Motor neuron (in vitro differentiated cells): ENCODE data around the gene TFF2. TPM values are rescaled to one million over a fixed set of nuclear protein-coding genes. Genes with fewer than 3 reads are reported as not detected.
A peak's percentile ranks its signal among the peaks of the same experiment; 100 is the strongest.

Experiments used
- ATAC-seq, 8 experiments: fragments of 200-7000 bp; cut with Tn5 transposase; replicated peaks in 6 of 8; 2 replicates each; pipeline ENCODE4 v1.8.0; 2021; ENCODE audit warnings: mild to moderate bottlenecking in 8 of 8, moderate library complexity in 8 of 8
- H3K27ac ChIP-seq, 2 donors: fragments of 250-450 bp; sonication (Bioruptor Pico); 2 replicates each; pipeline ENCODE4 v1.9.0; 2021; ENCODE audit warnings: antibody characterized with exemption in 2 of 2, mild to moderate bottlenecking in 2 of 2, moderate library complexity in 1 of 2
- H3K4me1 ChIP-seq, 2 donors: fragments of 250-450 bp; sonication (Bioruptor Pico); replicated peaks in 1 of 2; 2 replicates each; pipeline ENCODE4 v1.6.1; 2021; ENCODE audit warnings: antibody characterized with exemption in 2 of 2, mild to moderate bottlenecking in 2 of 2, moderate library complexity in 1 of 2
- H3K4me3 ChIP-seq, 5 donors: fragments of 250-450 bp; sonication (Bioruptor Pico); 2 replicates each; pipeline ENCODE4 v1.9.0; 2021; ENCODE audit warnings: antibody characterized with exemption in 5 of 5, mild to moderate bottlenecking in 5 of 5, moderate library complexity in 4 of 5
- WGBS, 10 experiments: fragments of 450-650 bp; shearing (Covaris generic); methylation state at CpG; one replicate each; pipeline ENCODE4 v1.0.0; 2022; 5-methylcytosine and 5-hydroxymethylcytosine counted together
- in situ Hi-C, 9 experiments: fragments of 400-800 bp; cut with MboI; loops; one replicate each; pipeline ENCODE4 v1.15.0; 2021; ENCODE audit warnings: low sequenced_read_pairs in 9 of 9, low pct_unique_long_range_greater_than_20kb in 2 of 9; ENCODE audit not compliant: unreplicated experiment in 9 of 9
- total RNA-seq, 8 experiments: library from RNA; unstranded; fragments of 300-600 nt; gene quantifications; 2 replicates each; pipeline versions ENCODE4 v1.2.3 to v1.2.4, GENCODE V29; 2022

TFF2 gene
- total RNA-seq, 8 experiments from 2014 or later: not detected

DNA sequence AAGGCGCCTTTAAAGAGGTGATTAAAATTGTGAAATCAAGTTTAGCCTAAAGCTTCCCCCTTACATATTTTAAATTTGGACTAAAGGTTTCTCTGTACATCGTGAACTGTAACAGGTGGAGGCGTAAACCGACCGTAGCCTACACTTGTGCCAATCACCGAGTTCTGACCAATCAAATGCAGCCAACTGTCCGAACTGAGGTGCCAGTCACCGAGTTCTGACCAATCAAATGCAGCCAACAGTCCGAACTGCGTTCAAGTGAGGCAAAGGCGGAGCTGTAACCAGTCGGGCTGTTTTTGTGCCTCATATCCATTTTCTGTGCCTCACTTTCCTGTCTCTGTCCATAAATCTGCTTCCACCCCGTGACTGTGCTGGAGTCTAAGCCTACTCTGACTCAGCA is 8.1 kb upstream of the TFF2 start:
- in situ Hi-C loops: loop anchor here in 1 of 9 experiments (25.0 kb wide), 1 partner anchor 103 kb away; no protein-coding TSS in a partner anchor
- Histone ChIP-seq H3K27ac (no peak overlapping the region), H3K4me1 (no peaks in the 10 kb centered on the region), H3K4me3 (no peak overlapping the region)
- WGBS, 10 experiments: 30 to 94% (median 70%) methylated on average over 4 to 12 of the region's 13 CpGs
- no peak for ATAC-seq

DNA sequence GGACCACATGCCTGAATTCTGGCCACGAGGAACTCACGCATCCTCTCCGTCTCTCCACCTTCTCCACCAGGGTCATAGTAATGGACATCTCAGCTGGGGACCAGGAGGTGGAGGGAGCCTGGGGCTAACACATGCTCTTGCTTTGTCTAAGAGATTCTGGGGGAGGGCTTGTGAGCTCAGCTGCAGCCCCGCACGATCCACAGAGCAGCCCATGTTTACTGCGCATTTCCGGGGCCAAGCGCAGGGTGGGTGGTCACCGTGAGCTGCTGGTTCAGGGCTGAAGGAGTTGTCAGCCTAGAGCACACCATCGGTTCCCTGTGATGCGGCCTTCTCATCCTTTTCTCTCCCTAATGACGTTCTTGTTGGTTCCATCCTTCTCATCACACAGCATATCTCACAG is 7.5 kb upstream of the TFF2 start:
- Histone ChIP-seq H3K4me1 (no peaks in the 10 kb centered on the region), H3K27ac (no peak overlapping the region), H3K4me3 (no peak overlapping the region)
- ATAC-seq: no peak
- in situ Hi-C loops: loop anchor here in 1 of 9 experiments (25.0 kb wide), 1 partner anchor 104 kb away; no protein-coding TSS in a partner anchor
- 60 to 100% (median 100%) methylated on average over 1 to 4 of the region's 12 CpGs; no CpG with 5 or more reads in 4 of the 10 experiments for WGBS, 10 experiments

DNA sequence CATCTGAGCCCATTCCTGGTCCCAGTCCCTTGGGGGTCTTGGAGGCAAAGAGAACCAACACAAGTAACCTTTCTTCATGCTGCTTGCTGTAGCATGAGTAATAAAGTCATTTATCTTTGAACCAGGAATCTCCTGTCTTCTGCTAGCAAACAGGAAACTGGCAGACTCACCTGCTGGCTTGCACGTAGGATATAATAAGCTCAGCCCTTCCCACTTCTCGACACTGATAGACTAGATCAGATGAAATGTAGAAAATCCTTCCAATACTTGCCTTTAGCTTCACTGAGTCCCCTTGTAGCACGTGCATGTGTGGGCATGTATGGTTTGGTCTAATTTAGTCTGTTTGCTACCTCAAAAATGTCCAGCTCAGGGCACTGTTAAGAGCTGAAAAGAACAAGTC is 6.5 kb upstream of the TFF2 start:
- WGBS, 10 experiments: 0 to 100% (median 26%) methylated on average over 1 to 3 of the region's 3 CpGs; no CpG with 5 or more reads in 2 of the 10 experiments
- in situ Hi-C loops: loop anchor here in 1 of 9 experiments (25.0 kb wide), 1 partner anchor 105 kb away; no protein-coding TSS in a partner anchor
- no peak for ATAC-seq
- no peaks in the 10 kb centered on the region for H3K4me1 ChIP-seq
- no peak overlapping the region for H3K4me3 ChIP-seq
- H3K27ac ChIP-seq: no peak overlapping the region

DNA sequence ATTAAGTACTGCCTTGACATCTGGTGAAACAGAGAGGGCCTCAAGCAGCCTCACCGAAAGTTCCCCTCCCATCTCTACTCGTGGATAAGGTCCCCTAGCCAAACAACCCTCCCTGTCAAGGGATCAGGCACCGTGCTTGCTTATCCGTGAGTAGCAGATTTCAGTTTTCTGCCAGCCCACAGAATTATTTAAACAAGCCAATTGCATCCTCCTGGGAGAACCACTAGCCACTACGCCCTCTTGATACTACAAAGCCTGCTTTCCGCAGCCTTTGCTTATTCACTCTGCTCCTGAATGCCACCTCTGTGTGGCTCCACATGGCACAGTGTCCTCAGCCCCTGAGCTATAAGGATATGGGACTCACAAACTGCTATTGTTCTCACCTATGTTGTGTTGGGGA is 5.9 kb upstream of the TFF2 start:
- no peak for ATAC-seq
- in situ Hi-C loops: loop anchor here in 1 of 9 experiments (25.0 kb wide), 1 partner anchor 106 kb away; no protein-coding TSS in a partner anchor
- WGBS, 10 experiments: 0 to 100% (median 47%) methylated on average over 1 to 6 of the region's 6 CpGs; no CpG with 5 or more reads in 2 of the 10 experiments
- no peak overlapping the region for H3K4me3 ChIP-seq
- H3K27ac ChIP-seq: no peak overlapping the region
- H3K4me1 ChIP-seq: no peaks in the 10 kb centered on the region

DNA sequence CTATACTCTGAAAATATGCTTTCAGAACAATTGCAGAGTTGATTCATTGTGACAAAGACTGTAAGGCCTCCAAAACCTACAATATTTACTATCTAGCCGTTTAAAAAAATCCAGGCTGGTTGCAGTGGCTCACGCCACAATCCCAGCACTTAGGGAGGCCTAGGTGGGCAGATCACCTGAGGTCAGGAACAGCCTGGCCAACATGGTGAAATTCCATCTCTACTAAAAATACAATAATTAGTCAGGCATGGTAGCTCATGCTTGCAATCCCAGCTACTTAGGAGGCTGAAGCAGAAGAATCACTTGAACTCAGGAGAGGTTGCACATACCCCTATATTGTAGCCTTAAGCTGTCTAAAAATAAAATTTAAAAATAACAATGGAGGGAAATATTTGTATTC is 5.3 kb upstream of the TFF2 start:
- 14 to 100% (median 71%) methylated on average over 1 to 2 of the region's 2 CpGs; no CpG with 5 or more reads in 1 of the 10 experiments for WGBS, 10 experiments
- H3K4me1 ChIP-seq: peaks cover 0 to 4% of the 10 kb centered on the region in 2 donors

DNA sequence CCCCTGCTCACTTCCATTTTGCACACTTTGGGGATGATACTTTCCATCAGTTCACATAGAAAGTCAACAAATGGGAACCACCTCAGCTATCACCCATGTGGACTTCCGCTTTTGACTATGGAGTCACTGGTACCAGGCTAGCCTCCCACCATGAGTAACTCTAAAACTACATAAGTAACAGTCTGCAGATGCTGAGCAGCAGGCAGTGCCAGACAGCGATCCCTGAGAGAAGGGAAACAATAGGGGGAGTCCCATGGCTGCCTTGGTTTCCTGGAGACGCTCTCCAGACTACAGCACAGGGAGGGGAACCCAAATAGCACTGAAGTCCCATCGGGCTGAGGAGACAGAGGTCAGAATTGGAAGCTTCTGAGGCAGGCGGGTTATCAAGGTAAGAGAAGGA is 2.8 kb upstream of the TFF2 start:
- Histone ChIP-seq H3K4me1 (peaks cover 0 to 12% of the 10 kb centered on the region in 2 donors), H3K4me3 (no peak overlapping the region), H3K27ac (no peak overlapping the region)
- no peak for ATAC-seq
- WGBS, 10 experiments: 0 to 100% (median 76%) methylated on average over 1 to 2 of the region's 5 CpGs; no CpG with 5 or more reads in 4 of the 10 experiments
- in situ Hi-C loops: loop anchor here in 1 of 9 experiments (25.0 kb wide), 1 partner anchor 109 kb away; no protein-coding TSS in a partner anchor

More for the DNA sequence above, 5.3 kb upstream of the TFF2 start:
- H3K27ac ChIP-seq: no peak overlapping the region
- no peak for ATAC-seq
- H3K4me3 ChIP-seq: no peak overlapping the region
- in situ Hi-C loops: loop anchor here in 1 of 9 experiments (25.0 kb wide), 1 partner anchor 106 kb away; no protein-coding TSS in a partner anchor

DNA sequence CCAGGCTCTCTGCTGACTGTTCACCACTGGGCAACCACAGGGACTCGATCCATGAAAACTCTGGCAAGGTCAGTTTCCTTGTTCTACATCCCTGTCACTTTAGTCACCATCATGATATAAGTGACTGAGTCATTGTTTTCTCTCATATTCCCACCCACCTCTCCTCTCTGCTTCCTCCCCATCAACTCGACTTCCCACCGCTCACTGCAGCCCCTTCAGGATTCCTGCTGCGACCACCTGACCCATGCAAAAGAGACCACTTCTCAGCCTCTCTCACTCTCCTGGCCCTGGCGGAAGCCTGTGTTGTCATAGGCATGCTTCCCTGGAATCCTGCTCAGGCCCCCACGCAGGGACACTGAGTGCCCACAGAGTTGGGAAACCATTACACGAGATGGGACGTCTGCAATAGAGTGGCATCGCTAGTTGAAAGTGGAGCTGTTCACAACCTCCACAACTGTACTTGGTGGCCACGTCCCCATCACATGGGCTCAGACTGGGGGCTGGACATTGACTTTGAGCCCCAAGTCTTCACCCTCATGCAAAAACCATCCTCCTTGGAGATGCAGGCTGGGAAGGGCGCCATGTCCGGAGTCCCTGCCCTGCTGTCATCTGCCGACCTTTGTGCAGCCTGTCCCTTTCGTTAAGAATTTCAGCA is 1.8 kb upstream of the TFF2 start:
- ATAC-seq: peak in 3 of 8 experiments; percentile 27 to 43 (median 34)
- in situ Hi-C loops: loop anchor here in 1 of 9 experiments (25.0 kb wide), 1 partner anchor 110 kb away; no protein-coding TSS in a partner anchor
- 40 to 100% (median 76%) methylated on average over 1 to 8 of the region's 14 CpGs; no CpG with 5 or more reads in 2 of the 10 experiments for WGBS, 10 experiments
- H3K4me1 ChIP-seq: peaks cover 0 to 12% of the 10 kb centered on the region in 2 donors
- H3K27ac ChIP-seq: no peak overlapping the region
- no peak overlapping the region for H3K4me3 ChIP-seq

DNA sequence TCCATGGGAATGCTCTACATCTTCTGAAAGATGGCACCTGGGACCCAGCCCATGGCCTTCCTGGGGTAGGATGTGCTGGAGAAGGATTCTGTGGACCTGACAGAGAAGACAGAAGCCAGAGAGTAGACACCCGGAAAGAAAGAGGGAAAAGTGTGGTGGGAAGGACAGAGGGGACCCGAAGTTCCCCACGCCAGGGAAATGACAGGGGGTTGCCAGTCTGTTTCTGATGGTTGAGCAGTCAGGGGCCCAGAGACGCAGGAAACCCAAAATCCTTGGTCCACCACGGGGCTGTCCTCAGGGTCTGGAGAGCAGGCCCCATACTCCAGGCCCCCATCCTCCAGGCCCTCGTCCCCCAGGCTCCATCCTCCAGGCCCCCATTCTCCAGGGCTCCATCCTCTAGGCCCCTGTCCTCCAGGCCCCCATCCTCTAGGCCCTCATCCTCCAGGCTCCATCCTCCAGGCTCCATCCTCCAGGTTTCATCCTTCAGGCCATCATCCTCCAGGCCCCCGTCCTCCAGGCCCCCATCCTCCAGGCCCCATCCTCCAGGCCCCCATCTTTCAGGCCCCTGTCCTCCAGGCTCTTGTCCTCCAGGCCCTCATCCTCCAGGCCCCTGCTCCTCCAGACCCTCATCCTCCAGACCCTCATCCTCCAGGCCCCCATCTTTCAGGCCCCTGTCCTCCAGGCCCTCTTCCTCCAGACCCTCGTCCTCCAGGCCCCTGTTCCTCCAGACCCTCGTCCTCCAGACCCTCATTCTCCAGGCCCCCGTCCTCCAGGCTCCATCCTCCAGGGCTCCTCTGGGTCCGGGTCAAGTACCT is 1.0 kb upstream of the TFF2 start:
- no peak for ATAC-seq
- in situ Hi-C loops: loop anchor here in 1 of 9 experiments (25.0 kb wide), 1 partner anchor 110 kb away; no protein-coding TSS in a partner anchor
- H3K4me3 ChIP-seq: no peak overlapping the region
- peaks cover 0 to 12% of the 10 kb centered on the region in 2 donors for H3K4me1 ChIP-seq
- 13 to 85% (median 50%) methylated on average over 1 to 4 of the region's 11 CpGs; no CpG with 5 or more reads in 6 of the 10 experiments for WGBS, 10 experiments
- H3K27ac ChIP-seq: no peak overlapping the region

DNA sequence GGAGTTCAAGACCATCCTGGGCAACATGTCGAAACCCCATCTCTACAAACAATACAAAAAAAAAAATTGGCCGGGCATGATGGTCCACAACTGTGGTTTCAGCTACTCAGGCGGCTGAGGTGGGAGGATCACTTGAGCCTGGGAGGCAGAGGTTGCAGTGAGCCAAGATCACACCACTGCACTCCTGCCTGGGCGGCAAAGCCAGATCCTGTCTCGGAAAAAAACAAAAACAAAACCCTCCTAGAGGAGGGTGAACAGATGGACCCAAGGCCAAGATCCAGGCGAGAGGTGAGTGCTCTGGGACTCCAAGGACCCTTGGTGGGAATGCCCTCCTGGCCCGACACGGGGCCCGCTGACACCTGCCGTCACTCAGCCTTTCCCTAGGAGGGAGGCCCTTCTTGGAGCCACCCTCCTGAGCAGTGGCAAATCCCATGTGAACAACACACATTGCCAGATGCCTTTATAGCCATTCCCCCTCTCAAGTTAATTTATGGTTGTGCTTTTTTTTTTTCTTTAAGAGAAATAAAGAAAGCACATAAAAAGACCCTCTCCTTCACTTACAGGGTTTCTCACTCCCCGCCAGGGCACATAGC is 380 bp downstream of the TFF2 start:
- Histone ChIP-seq H3K4me1 (peaks cover 0 to 12% of the 10 kb centered on the region in 2 donors), H3K4me3 (no peak overlapping the region), H3K27ac (no peak overlapping the region)
- WGBS, 10 experiments: 47 to 100% (median 79%) methylated on average over 1 to 8 of the region's 11 CpGs; no CpG with 5 or more reads in 2 of the 10 experiments
- in situ Hi-C loops: loop anchor here in 1 of 9 experiments (25.0 kb wide), 1 partner anchor 112 kb away; no protein-coding TSS in a partner anchor
- peak in 3 of 8 experiments; percentile 15 to 24 (median 17) for ATAC-seq

DNA sequence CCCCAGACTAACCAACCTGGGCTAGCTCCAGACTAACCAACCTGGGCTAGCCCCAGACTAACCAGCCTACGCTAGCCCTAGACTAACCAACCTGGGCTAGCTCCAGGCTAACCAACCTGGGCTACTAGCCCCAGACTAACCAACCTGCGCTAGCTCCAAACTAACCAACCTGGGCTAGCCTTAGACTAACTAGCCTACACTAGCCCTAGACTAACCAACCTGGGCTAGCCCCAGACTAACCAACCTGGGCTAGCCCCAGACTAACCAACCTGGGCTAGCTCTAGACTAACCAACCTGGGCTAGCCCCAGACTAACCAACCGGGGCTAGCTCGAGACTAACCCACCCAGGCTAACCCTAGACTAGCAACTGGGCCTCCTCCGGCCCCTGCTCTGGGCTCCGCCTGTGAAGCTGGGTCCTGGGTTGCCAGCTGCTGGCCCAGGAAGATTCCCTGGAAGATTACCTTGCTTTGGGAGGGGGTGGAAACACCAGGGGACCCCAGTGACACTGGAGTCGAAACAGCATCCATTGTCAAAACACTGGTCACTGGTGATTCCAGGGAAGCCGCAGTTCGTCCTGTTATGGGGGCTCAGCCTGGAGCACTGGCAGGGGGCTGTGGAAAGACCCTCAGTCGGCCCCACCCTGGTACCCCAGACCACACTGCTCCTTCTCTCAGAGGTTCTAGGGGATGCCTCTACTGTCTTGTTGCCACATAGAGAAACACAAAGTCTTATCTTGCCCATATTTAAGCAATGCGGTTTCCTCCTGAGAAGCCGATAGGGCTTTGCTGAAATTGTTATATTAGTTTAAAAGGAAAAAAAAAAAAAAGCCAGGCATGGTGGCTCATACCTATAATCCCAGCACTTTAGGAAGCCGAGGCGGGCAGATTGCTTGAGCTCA is 1.1 kb downstream of the TFF2 start:
- H3K4me1 ChIP-seq: peaks cover 0 to 12% of the 10 kb centered on the region in 2 donors
- in situ Hi-C loops: loop anchor here in 1 of 9 experiments (25.0 kb wide), 1 partner anchor 113 kb away; no protein-coding TSS in a partner anchor
- ATAC-seq: no peak
- no peak overlapping the region for H3K4me3 ChIP-seq
- WGBS, 10 experiments: 0 to 100% (median 87%) methylated on average over 1 to 6 of the region's 14 CpGs
- H3K27ac ChIP-seq: no peak overlapping the region

DNA sequence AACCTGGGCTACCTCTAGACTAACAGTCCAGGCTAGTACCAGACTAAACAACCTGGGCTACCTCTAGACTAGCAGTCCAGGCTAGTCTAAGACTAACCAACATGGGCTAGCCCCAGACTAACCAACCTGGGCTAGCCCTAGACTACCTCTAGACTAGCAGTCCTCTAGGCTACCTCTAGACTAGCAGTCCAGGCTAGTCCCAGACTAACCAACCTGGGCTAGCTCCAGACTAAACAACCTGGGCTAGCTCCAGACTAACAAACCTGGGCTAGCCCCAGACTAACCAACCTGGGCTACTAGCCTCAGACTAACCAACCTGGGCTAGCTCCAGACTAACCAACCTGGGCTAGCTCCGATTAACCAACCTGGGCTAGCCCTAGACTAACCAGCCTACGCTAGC is 2.0 kb downstream of the TFF2 start:
- no peak overlapping the region for H3K27ac ChIP-seq
- peaks cover 0 to 12% of the 10 kb centered on the region in 2 donors for H3K4me1 ChIP-seq
- in situ Hi-C loops: no loop called here
- no peak for ATAC-seq
- WGBS, 10 experiments: 33 to 100% (median 80%) methylated on average over 1 to 2 of the region's 2 CpGs; no CpG with 5 or more reads in 7 of the 10 experiments
- H3K4me3 ChIP-seq: no peak overlapping the region
